Stimulated activated CD4-positive, alpha-beta T cell treated with anti-CD3 and anti-CD28 coated beads, TNF-alpha, amount 100 ng/mL, for 4 hours (primary cell): Measurements from ENCODE around the gene FAM53C.

ENCODE experiments used
- DNase-seq, 3 experiments: peaks; one replicate each; pipeline ENCODE4 v3.0.0-alpha.2; 2020; ENCODE audit warnings: low read depth in 3 of 3

The FAM53C gene

GRCh38 chr5:138391859-138392386 is 53.9 kb downstream of the FAM53C start:
- DNase-seq = no peak
